Measurements from ENCODE around the gene PET100.
A peak's percentile ranks its signal among the peaks of the same experiment; 100 is the strongest.
"Not testable (repeated sequence)": the region's sequence is repeated elsewhere in the genome, so short reads cannot be mapped to it uniquely, and the experiment has no call there.

Gene PET100

GRCh38 chr19:7635670-7636069, 6.1 kb downstream of the PET100 start:
- no peak for DNase-seq

GRCh38 chr19:7636317-7636690, 6.7 kb downstream of the PET100 start:
- no peak for DNase-seq

- DNase-seq: peak; percentile 93
These were observed 7.2 kb downstream of the PET100 start, which contains the start of gene STXBP2 for GRCh38 chr19:7636691-7637373. Gene STXBP2, plus strand, starts transcription at chr19:7637110. Its CDS starts 40 bp downstream, at chr19:7637150.

GRCh38 chr19:7637374-7638256, 8.0 kb downstream of the PET100 start:
- DNase-seq: no peak

GRCh38 chr19:7638802-7639465, 9.3 kb downstream of the PET100 start:
- DNase-seq: no peak

- DNase-seq: no peak
These were observed 10.3 kb downstream of the PET100 start for GRCh38 chr19:7639863-7640348.

- DNase-seq: no peak
These were observed 11.2 kb downstream of the PET100 start for GRCh38 chr19:7640803-7641202.

GRCh38 chr19:7641290-7642276, 12.0 kb downstream of the PET100 start:
- no peak for DNase-seq

- no peak for DNase-seq
These were observed 12.9 kb downstream of the PET100 start for GRCh38 chr19:7642295-7643030.

GRCh38 chr19:7643031-7643415, 13.4 kb downstream of the PET100 start:
- DNase-seq: no peak

GRCh38 chr19:7643629-7644549, 14.3 kb downstream of the PET100 start:
- DNase-seq: not testable (repeated sequence)

- no peak for DNase-seq
These were observed 14.9 kb downstream of the PET100 start for GRCh38 chr19:7644550-7644877.

- DNase-seq: no peak
These were observed 15.6 kb downstream of the PET100 start for GRCh38 chr19:7645163-7645562.

- no peak for DNase-seq
These were observed 16.2 kb downstream of the PET100 start for GRCh38 chr19:7645656-7646425.

- DNase-seq: no peak
These were observed 16.8 kb downstream of the PET100 start for GRCh38 chr19:7646426-7646700.

- DNase-seq: no peak
These were observed 17.6 kb downstream of the PET100 start for GRCh38 chr19:7647156-7647555.

- no peak for DNase-seq
These were observed 18.8 kb downstream of the PET100 start for GRCh38 chr19:7648265-7649014.

- no peak for DNase-seq
These were observed 20.6 kb downstream of the PET100 start for GRCh38 chr19:7650148-7650547.

- DNase-seq: peak; percentile 79
These were observed 22.6 kb downstream of the PET100 start for GRCh38 chr19:7652061-7652641.

All from activated effector memory CD4-positive, alpha-beta T cell treated with Interleukin-2 at 50 U/mL for 16 hours (primary cell).